ENCODE results near the gene ANTXR1. TPM values are rescaled to one million over a fixed set of nuclear protein-coding genes. Genes with fewer than 3 reads are reported as not detected.

The ANTXR1 gene
- total RNA-seq, 1 donor from 2014 or later = 81.2 TPM

DNA sequence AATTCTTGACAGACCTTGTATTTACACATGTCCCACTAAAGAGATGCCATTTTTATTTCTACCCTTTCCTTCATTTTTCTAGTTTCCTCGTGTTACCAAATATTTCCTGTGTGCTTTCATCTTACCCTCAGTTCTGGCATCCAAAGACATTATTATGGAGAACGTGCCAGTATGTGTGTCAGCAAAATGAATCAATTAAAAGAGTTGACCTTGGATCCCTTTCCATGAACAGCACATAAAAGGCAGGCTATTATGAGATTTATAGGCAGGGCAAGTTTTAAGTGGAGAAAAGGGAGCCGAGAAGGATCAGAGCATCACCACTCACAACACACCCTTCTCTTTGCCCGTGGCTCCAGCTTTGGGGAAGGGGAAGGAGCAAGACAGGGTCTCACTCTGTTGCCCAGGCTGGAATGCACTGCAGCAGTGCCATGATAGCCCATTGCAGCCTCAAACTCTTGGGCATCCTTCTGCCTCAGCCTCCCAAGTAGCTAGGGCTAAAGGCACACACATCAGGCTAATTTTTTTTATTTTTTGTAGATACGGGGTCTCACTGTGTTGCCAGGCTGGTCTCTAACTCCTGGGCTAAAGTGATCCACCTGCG is 224.2 kb downstream of the ANTXR1 start:
- Histone ChIP-seq H3K36me3 (no peaks in the 10 kb centered on the region), H3K27ac (no peak overlapping the region), H3K27me3 (no peaks in the 10 kb centered on the region), H3K4me1 (no peaks in the 10 kb centered on the region), H3K9me3 (no peaks in the 10 kb centered on the region), H3K4me3 (no peak overlapping the region)
- intact Hi-C loops (cut with DNase I) = no loop called here
- TF ChIP-seq, protein P1, sequence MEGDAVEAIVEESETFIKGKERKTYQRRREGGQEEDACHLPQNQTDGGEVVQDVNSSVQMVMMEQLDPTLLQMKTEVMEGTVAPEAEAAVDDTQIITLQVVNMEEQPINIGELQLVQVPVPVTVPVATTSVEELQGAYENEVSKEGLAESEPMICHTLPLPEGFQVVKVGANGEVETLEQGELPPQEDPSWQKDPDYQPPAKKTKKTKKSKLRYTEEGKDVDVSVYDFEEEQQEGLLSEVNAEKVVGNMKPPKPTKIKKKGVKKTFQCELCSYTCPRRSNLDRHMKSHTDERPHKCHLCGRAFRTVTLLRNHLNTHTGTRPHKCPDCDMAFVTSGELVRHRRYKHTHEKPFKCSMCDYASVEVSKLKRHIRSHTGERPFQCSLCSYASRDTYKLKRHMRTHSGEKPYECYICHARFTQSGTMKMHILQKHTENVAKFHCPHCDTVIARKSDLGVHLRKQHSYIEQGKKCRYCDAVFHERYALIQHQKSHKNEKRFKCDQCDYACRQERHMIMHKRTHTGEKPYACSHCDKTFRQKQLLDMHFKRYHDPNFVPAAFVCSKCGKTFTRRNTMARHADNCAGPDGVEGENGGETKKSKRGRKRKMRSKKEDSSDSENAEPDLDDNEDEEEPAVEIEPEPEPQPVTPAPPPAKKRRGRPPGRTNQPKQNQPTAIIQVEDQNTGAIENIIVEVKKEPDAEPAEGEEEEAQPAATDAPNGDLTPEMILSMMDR (IDR thresholded peaks at IDR 0.05) = no peak
- no peak for DNase-seq
- ATAC-seq = no peak

DNA sequence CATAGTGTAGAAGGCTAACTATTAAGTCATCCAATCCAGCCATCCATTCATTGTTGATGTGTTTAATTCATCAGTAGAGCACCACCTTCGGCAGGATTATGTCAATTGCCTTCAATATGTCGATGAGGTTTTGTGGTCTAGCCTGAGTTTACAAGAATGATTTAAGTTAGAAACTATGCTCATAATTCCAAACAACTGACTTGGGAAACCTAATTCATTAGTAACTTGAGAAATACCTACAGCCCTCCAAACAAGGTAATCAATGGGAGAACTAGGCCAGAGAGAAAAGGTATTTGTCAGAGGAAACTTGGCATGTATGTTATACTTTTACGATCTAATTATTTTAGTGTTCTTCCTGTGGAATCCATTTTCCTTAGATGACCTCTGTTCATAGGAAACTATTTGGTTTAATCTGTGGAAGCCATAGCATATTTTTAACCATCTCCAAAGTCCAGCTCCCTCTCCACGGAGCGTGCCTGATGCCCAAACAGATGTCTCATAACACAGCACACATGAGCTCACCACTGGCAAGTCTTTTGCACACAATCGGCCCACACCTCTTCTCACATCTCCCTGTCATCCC is 225.6 kb downstream of the ANTXR1 start:
- H3K27me3 ChIP-seq = no peaks in the 10 kb centered on the region
- TF ChIP-seq, protein P1 (IDR thresholded peaks at IDR 0.05) = no peak
- H3K9me3 ChIP-seq = no peaks in the 10 kb centered on the region
- H3K27ac ChIP-seq = no peak overlapping the region
- no peaks in the 10 kb centered on the region for H3K36me3 ChIP-seq
- H3K4me3 ChIP-seq = no peak overlapping the region
- H3K4me1 ChIP-seq = no peaks in the 10 kb centered on the region
- no peak for DNase-seq
- intact Hi-C loops (cut with DNase I) = no loop called here
- ATAC-seq = no peak

DNA sequence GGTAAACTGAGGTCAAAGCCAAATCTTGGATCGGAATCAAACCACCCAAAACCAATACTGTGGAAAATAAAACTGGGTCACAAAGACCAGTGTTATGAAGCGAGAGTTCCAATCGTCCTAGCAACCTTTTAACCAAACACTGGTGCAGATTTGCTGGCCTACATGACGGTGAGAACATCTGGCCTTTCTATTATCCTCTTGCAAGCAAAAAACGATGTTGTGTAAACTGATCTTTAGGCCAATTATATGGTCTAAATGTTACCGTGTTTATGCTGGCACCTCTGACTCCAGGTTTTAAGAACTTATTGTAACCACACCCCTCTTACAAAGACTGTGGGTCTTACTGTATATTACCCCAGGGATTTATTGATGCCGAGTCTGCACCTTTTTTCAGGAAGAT is 228.1 kb downstream of the ANTXR1 start:
- Histone ChIP-seq H3K4me3 (no peak overlapping the region), H3K36me3 (peaks cover under 1% of the 10 kb centered on the region), H3K27me3 (no peaks in the 10 kb centered on the region), H3K27ac (no peak overlapping the region), H3K4me1 (no peaks in the 10 kb centered on the region), H3K9me3 (no peaks in the 10 kb centered on the region)
- TF ChIP-seq, protein P1 (IDR thresholded peaks at IDR 0.05) = no peak
- DNase-seq (no peak), ATAC-seq (no peak)
- intact Hi-C loops (cut with DNase I) = no loop called here

DNA sequence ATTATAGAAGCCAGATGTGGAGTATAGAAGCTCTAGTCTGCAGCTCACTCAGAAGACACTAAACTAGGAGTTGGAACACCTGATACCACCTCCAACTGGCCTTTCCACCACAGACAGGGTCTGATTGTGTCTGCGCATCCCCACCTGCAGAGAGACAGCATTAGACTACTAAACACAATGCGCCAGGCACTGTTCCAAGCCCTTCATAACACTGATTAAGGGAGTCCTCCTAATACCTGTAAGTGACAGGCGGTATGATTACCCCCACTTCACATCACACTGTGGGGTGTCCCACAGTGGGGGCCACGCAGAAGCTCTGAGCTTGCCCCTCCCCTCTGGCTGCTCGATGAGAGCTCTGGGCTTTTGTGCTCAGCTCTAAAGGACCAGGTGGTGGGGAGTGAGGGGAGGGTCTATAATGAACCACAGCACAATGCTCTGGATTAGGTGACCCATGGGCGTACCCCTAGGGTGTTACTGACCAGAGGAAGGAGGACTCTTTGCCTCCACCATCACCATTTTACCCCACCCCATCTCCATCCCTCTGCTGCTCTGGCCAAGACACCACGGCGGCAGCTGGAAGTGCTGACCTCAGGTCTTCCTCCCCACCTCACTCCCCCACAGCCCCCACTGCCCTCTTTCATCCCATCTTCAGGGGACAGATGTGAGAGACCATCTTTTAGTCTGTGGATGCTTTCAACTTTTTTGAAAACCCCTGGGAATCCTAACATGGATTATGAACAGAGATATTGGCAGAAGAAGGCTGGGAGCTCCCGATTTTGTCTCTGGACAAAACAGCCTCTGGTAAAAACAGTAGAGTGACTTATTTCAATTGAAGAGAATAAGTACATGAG is 228.9 kb downstream of the ANTXR1 start:
- TF ChIP-seq, protein P1 (IDR thresholded peaks at IDR 0.05) = no peak
- intact Hi-C loops (cut with DNase I) = no loop called here
- no peak for DNase-seq
- H3K36me3 ChIP-seq = peaks cover 8% of the 10 kb centered on the region
- H3K9me3 ChIP-seq = no peaks in the 10 kb centered on the region
- no peak overlapping the region for H3K4me3 ChIP-seq
- no peak overlapping the region for H3K27ac ChIP-seq
- H3K4me1 ChIP-seq = no peaks in the 10 kb centered on the region
- no peak for ATAC-seq
- no peaks in the 10 kb centered on the region for H3K27me3 ChIP-seq

DNA sequence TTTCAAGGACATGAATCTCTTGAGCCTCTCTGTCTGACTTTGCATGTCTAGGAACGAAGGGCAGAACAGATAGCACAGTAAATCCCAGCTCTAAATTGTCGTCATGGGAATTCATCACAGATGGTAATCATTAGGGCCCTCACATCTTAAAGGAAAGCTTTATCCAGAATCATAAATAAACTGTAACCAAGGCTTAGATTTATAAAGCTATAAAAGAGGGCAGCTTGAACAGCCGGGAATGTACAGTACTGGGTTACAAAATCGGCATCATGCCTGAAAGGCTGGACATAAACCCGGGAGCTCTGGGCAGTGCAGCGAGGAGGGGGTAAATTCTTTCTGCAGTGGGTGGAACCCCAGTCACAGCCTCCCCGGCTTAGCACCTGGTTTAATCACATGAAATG is 229.7 kb downstream of the ANTXR1 start:
- H3K9me3 ChIP-seq = no peaks in the 10 kb centered on the region
- peaks cover 8% of the 10 kb centered on the region for H3K36me3 ChIP-seq
- no peaks in the 10 kb centered on the region for H3K27me3 ChIP-seq
- intact Hi-C loops (cut with DNase I) = no loop called here
- TF ChIP-seq, protein P1 (IDR thresholded peaks at IDR 0.05) = no peak
- H3K4me3 ChIP-seq = no peak overlapping the region
- H3K4me1 ChIP-seq = no peaks in the 10 kb centered on the region
- no peak overlapping the region for H3K27ac ChIP-seq
- DNase-seq = no peak
- ATAC-seq = no peak
